DND-41 (cell line): Measurements from ENCODE around the gene SLC13A3.

ENCODE experiments used
- CTCF ChIP-seq: IDR thresholded peaks from 2 replicates; pipeline ENCODE4 v1.5.1; 2012; ENCODE audit warnings: borderline replicate concordance, low read length, moderate library complexity, mild to moderate bottlenecking; ENCODE audit not compliant: poor library complexity, severe bottlenecking; ENCODE audit errors: extremely low read depth
- EZH2 ChIP-seq: IDR thresholded peaks from 3 replicates; pipeline ENCODE4 v1.6.1; 2012; ENCODE audit warnings: borderline replicate concordance, low read depth, mild to moderate bottlenecking, moderate library complexity, low read length, inconsistent platforms; ENCODE audit not compliant: severe bottlenecking

- TF ChIP-seq CTCF (no peak), EZH2 (no peak)
Observed at GRCh38 chr20:46689754-46690085, 38.5 kb upstream of the SLC13A3 start.
